GM21515 (cell line): ENCODE data around the gene DIP2B.
"Not testable (repeated sequence)": the region's sequence is repeated elsewhere in the genome, so short reads cannot be mapped to it uniquely, and the experiment has no call there.

Experiments used
- ATAC-seq: cut with Tn5 transposase; IDR thresholded peaks from one replicate; pipeline ENCODE4 v1.9.1; 2021; ENCODE audit not compliant: unreplicated experiment

Gene DIP2B

DNA sequence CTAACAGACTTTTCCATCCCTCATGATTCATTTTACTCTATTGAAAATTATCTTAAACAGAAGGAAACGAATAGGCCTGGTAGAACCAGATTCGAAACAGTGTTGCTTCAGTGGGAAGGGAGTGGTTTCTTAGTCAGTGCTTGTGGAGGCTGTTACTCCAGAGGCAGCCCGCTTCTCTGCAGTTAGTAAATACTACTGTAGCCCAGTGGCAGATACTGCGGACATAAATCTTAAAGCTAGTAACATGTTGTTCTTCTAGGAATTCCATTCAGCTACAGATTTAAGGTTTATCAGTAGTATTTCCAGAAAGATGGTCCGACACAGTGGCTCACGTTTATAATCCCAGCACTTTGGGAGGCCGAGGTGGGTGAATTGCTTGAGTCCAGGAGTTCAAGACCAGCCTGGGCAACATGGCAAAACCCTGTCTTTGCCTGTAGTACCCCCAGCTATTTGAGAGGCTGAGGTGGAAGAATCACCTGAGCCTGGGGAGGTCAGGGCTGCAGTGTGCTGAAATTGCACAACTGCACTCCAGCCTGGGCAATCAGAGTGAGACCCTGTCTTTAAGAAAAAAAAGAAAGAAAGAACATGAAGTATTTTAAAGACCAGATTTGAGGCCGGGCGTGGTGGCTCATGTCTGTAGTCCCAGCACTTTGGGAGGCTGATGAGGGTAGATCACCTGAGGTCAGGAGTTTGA, 45.9 kb downstream of the DIP2B start:
- no peak for ATAC-seq

DNA sequence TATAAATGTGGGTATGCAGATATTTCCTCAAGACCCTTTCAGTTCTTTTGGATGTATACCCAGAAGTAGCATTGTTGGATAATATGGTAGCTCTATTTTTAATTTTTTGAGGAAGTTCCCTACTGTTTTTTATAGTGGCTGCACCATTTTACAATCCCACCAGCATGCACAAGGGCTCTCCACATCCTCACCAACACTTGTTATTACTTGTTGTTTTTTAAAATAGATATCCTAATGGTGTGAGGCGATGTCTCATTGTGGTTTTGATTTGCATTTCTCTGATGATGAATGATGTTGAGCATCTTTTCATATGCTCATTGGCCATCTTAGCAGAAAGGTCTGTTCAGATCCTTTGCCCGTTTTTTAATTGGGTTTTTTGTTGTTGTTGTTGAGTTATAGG, 47.1 kb downstream of the DIP2B start:
- no peak for ATAC-seq

DNA sequence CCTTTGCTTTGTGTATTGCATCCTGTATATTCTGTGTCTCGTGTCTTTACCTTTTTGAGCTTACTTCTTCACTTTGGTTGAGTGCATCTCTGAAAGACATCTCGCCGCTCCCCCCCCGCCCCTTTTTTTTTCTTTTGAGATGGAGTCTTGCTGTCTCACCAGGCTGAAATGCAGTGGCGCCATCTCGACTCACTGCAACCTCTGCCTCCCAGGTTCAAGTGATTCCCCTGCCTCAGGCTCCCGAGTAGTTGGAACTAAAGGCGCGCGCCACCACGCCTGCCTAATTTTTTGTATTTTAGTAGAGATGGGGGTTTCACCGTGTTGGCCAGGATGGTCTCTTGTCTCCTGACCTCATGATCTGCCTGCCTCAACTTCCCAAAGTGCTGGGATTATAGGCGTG, 49.9 kb downstream of the DIP2B start:
- ATAC-seq, result no peak

DNA sequence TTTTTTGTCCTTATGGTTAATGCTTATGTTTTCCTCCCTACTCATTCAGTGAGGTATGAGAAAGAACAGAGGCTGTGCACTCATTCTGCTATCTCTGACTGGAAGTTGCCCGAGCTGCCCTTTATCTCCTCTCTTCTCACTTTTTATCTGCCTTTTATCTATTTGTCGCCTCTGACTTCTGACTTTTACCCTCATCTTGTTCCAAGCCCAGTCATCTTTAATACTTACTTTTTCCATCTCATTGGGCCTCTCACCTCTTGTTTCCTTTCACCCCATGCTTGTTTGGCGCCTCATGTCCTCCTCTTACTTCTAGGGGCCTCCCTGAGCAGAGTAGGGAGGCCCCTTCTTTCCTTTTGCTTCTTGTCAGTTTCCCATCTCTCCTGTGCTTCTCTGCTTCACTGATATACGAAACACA, 50.7 kb downstream of the DIP2B start:
- no peak for ATAC-seq

DNA sequence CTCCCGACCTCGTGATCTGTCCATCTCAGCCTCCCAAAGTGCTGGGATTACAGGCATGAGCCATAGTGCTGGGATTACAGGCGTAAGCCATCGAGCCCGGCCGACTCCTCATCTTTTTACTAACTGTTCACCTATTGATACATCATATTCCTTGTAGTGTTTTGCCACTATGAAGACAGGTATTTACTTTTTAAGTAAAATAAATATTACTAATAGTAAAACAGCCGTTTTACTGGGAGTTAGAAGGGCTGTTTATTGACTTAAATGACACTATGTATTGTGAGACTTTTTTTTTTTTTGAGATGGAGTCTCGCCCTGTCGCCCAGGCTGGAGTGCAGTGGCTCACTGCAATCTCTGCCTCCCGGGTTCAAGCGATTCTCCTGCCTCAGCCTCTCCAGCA, 51.5 kb downstream of the DIP2B start:
- no peak for ATAC-seq

DNA sequence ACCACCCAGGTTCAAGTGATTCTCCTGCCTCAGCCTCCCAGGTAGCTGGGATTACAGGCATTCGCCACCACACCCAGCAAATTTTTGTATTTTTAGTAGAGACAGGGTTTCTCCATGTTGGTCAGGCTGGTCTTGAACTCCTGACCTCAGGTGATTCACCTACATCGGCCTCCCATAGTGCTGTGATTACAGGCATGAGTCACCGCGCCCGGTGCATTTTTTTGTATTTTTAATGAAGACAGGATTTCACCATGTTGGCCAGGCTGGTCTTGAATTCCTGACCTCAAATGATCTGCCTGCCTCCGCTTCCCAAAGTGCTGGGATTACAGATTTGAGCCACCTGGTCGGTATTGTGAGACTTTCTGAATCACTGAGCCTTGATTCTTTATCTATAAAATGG, 52.0 kb downstream of the DIP2B start:
- not testable (repeated sequence) for ATAC-seq

DNA sequence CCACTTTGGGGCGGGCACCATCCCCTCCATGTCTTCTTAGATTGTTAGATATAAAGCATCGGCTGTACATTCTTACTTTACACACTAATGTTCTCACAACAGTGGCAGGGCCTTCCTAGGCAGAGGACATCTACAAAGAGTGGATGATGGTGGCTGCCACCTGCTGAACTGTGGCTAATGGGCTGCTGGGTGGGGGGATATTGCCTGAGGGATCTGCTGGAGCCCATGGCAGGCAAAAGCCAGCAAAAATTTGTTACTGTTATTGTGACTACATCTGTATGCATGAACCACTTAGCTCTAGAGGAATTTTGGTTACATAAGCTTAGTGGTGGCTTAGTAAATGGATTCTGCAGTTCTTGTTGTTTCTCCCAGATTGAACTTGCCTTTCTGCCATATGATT, 52.6 kb downstream of the DIP2B start:
- no peak for ATAC-seq

DNA sequence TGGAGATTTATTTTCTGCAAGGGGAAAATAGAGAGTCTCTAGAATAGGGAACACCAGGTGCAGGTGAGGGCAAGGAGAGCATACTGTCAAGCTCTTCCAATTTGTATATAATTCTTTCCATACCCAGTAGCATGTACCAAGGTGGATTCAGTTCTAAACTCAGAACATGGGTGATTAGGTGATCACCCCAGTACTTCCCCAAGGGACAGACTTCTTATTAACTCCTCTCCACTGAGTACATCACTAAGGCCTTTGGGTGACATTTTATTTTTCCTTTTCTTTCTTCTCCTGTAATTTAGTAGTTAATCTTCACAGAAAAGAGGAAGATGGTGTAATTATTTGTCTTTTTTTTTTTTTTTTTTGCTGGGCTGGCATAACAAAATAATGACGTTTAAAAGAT, 54.2 kb downstream of the DIP2B start:
- ATAC-seq, result no peak

DNA sequence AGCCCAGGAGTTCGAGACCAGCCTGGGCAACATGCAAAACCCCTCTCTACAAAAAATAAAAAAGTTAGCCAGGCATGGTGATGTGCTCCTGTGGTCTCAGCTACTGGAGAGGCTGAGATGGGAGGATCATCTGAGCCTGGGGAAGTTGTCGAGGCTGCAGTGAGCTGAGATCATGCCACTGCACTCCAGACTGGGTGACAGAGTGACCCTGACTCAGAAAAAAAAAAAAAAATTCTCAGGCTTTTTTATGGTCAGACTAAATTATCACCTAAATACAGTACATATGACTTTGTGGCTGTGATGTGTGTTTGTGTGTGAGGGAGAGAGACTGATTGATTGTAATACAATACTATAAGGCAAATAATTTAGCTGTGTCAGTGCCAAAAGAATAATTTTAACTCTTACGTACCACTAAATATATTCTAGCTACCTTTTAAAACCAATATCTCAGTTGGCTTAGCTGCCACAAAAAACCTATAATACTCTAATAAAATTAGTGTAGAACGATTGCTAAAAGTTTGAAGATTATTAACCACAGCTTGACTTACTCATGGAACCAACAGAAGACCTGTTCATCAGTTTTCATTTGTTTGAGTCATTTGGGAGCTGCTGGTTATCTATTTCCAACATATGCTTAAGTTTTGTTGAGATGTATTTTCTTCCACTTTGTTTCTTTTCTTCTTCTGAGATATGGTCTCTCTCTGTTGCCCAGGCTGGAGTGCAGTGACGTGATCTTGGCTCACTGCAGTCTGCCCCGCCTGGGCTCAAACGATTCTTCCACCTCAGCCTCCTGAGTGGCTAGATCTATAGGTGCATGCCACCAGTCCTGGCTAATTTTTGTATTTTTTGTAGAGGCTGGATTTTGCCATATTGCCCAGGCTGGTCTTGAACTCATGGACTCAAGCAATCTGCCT, 58.0 kb downstream of the DIP2B start:
- ATAC-seq, result no peak

DNA sequence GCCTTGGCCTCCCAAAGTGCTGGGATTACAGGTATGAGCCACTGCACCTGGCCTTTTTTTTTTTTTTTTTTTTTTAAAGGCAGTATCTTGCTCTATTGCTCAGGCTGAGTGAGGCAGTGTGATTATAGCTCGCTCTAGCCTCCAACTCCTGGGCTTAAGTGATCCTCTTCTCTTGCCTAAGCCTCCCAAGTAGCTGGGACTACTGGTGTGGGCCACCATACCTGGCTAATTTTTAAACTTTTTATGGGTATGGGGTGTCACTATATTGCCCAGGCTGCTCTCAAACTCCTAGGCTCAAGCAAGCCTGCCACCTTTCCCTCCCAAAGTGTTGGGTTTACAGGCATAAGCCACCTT, 58.6 kb downstream of the DIP2B start:
- ATAC-seq, result no peak

DNA sequence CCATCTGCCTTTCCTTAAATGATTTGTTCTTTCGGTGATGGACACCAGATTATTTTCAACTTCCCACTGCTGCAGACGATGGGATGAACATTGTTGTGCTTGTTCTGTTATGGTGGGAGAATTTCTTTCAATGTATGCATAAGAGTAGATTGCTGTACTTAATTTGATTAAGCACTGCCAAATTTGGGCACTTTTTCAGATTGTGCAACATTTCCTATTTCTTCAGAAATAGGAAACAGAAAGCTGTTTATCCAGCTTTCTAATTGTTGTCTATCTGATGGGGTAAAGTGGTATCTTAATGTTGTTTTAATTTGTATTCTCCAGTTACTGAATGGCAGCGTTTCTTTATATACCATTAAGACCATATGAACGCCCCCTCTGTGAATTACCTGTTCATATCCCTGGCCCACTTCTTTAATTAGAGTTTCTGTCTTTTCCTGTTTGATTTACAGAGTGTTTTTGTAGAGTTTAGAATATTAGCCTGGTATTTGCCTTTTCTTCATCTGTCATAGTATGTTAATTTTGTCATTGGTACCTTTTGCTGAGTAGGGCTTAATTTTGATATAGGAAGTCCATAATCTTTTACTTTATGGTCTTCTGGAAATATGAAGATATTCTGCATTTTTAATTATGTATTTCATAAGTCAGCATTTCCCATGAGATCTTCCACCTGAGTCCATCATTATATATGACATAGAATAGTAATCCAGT, 59.6 kb downstream of the DIP2B start:
- ATAC-seq, result no peak

DNA sequence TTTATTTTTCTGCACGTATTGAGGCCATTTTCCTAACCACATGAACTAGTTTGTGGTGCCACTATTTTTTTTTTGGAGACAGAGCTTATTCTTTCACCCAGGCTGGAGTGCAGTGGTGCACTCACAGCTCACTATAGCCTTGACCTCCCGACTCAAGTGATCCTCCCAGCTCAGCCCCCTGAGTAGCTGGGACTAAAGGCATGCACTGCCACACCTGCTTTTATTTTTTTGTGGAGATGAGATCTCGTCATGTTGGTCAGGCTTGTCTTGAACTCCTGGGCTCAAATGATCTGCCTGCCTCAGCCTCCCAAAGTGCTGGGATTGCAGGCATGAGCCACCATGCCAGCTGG, 60.1 kb downstream of the DIP2B start:
- ATAC-seq, result no peak

DNA sequence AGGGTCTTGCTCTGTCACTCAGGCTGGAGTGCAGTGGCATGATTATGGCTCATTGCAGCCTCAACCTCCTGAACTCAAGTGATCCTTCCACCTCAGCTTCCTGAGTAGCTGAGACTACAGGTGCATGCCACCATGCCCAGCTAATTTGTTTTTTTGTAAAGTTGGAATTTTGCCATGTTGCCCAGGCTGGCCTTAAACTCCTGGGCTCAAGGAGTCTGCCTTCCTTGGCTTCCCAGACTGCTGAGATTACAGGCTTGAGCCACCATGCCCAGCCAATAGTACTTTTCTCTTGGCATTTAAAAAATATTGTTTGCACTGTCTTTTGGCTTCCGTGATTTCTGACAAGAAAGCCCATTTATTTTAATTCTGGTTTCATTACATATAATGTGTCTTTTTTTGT, 61.3 kb downstream of the DIP2B start:
- ATAC-seq, result no peak

DNA sequence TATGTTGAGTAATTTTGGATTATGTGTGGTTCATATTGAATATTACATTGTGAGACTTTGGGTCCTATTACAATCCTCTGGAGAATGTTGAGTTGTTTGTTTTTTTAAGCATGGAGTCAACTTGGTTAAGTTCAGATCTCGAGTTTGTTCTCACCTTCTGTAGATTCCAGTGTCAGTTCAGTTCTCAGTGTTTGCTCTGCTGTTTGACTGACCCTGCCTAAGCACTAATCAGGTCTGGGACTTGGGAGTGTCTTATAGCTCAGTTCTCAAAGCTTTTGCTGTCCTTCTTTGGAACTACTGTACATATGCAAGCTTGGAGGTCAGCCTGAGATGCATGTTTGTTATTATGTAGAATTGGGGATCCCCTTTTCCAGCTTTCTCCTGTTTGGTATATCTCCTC, 63.1 kb downstream of the DIP2B start:
- ATAC-seq, result no peak

DNA sequence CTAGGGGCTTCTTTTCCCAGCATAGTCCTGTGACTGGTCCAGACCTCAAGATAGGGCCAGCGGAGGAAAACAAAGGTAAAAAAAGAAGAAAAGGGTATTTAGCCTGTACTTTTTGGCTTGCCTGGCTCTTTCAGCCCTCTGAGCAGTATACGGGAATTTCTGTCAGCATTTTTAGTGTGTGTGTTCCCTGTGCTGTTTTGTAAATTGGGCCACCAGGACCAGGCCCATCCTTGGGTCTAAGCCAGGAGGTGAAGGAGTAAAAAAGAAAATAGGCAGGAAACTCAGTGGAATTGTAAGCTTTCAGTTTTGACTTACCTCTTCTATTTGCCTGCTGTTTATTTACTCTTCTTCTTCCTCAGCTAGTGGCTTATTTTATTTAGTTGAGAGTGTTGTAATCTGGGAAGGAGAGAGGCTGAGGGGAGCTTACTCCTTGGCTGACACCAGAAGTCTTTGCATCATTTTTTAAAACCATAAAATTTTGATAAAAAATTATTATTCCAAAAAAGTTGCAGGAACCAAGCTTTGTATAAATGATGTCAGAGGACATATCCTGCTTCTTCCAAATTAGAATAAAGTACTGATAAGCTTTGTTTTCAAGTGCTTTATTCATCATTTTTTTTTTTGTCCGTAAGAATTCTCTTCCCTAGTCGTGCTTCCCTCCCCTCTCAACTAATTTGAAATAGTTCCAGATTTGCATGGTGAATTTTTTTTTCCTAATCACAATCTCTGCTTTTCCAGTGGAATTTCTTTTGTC, 63.7 kb downstream of the DIP2B start:
- no peak for ATAC-seq

DNA sequence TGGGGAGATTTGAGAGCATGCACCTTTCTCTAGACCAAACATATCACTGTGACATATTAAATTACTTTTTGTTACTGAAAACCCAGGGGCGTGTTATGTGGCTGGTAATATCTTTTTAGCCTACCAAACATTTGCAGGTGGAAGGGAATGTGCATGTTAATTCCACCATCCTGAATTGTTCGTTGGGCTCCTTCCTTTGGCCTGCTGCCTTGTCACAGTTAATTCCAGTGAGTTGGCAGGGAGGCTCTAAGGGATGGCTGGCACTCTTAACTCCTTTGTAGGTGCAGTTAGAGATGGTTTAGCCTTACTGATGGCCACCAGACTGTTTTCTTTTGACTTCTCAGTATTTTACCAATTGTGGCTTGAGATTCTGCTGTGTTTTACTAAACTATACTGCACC, 64.5 kb downstream of the DIP2B start:
- ATAC-seq, result no peak

DNA sequence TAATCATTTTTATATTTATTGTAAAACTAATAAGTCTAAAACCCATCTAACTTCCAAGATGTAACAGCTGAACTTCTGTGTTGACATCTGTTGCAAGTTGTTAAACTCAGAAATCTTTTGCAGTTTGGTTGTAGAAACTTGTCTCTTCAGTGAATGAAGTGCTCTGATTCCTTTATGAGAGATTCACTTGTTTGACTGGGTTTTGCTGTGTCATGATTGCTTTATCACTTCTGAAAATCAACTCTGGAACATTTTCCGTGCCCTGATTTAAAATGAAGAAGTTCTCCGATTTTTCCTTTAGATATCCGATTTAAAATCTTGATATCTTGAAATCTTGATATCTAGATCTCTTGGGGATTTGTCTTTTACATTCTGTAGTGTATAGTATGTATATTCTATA, 65.1 kb downstream of the DIP2B start:
- ATAC-seq, result no peak

DNA sequence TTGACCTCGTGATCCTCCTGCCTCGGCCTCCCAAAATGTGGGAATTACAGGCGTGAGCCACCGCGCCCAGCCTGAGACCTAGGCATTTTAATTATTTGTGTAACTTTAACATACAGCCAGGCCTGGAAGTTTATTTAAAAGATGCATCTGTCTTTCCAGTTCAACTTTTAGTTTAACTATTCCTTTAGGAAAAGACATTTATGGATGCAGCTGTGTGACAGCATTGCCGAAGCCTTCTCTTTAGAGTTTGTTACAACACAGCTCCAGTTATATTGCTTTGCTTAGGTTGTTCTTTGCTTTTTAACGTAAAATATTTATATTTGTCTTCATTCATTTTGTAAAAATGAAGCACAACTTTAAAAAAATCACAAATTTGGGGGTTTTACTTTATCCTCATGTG, 67.0 kb downstream of the DIP2B start:
- ATAC-seq, result no peak

DNA sequence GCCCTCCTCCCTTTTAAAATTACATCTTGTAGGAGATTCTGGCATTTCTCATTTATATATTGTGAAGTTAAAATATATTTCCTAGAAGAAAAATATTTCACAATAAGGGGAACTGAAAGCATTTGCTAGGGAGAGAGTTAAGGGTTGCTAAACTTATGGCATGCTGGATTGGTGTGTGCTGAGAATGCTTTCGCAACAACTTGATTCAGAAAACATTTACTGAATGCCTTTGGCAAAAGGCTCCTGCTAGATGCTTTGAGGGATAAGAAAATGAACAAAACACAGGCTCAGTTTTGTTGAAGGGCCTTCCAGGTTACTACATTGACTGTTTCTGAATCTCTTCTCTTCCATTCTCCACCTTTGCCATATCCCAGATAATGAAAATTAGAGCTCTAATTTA, 67.5 kb downstream of the DIP2B start:
- ATAC-seq, result no peak

DNA sequence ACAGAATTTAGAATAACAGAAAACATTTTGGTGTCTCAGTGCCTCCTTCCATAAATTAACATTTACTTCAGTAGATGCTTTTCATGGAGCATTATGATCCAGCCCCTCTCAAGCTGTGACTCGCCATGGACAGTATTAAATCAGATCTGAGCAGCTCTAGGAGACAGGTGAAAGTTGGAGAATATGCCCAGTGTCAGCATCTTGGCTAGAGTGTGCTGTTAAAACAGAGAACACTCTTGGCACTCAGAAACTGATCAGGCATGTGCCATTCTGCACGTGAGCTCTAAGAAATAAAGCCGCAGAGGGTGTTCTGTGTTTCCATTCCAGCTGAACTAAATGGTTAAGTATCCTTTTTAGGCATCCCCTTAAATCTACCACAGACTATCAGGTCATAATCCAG, 68.0 kb downstream of the DIP2B start:
- no peak for ATAC-seq

DNA sequence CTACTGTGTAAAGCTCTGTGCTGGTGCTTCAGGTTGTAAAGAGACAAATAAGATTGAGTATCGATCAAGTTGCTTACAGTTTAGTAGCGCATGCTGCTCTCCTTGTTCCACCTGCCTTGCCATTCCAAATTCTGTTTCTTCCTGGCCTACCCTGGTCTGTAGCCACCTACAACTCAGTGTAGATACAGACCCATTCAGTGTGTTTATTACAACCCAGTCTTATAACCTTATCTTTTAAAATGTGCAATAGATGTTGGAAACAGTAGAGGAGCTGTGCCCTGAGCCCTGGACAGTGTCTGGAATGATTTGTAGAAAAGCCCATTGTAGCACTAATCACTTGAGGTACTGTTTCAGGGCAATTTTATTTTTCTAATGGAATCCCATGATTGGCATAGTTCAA, 68.5 kb downstream of the DIP2B start:
- no peak for ATAC-seq
